Neural cell (in vitro differentiated cells): ENCODE data around the gene AMIGO3. TPM values are rescaled to one million over a fixed set of nuclear protein-coding genes. Genes with fewer than 3 reads are reported as not detected.
A peak's percentile ranks its signal among the peaks of the same experiment; 100 is the strongest.

Source experiments
- H2AFZ ChIP-seq: fragments of 200-600, 300-800 bp; sonication (generic), shearing (Covaris generic); 2 replicates; pipeline ENCODE4 v1.6.0; 2014; ENCODE audit warnings: low read depth, mild to moderate bottlenecking, antibody characterized with exemption, low read length, moderate library complexity
- H3F3A ChIP-seq: fragments of 200-600 bp; shearing (Covaris generic); 2 replicates; pipeline ENCODE4 v1.6.1; 2016; ENCODE audit warnings: mild to moderate bottlenecking, moderate library complexity, mixed read lengths, antibody characterized with exemption, low read length; ENCODE audit not compliant: insufficient read depth, poor library complexity, severe bottlenecking
- H3K27ac ChIP-seq: fragments of 200-600, 300-800 bp; sonication (generic), shearing (Covaris generic); 2 replicates; pipeline ENCODE4 v1.5.1; 2014; ENCODE audit warnings: mild to moderate bottlenecking, low read length, moderate library complexity
- H3K27me3 ChIP-seq: fragments of 300-800, 200-600 bp; sonication (generic), shearing (Covaris generic); 2 replicates; pipeline ENCODE4 v1.6.0; 2014; ENCODE audit warnings: mild to moderate bottlenecking, low read depth, low read length, moderate library complexity; ENCODE audit not compliant: insufficient read depth
- H3K36me3 ChIP-seq: fragments of 300-800, 200-600 bp; sonication (generic), shearing (Covaris generic); 2 replicates; pipeline ENCODE4 v1.5.1; 2014; ENCODE audit warnings: mild to moderate bottlenecking, antibody characterized with exemption, low read length, moderate library complexity; ENCODE audit not compliant: insufficient read depth
- H3K4me2 ChIP-seq: fragments of 300-800, 200-600 bp; sonication (generic), shearing (Covaris generic); 2 replicates; pipeline ENCODE4 v1.6.0; 2014; ENCODE audit warnings: mild to moderate bottlenecking, low read length
- H3K4me3 ChIP-seq: fragments of 300-800, 200-600 bp; sonication (generic), shearing (Covaris generic); 2 replicates; pipeline ENCODE4 v1.5.1; 2014; ENCODE audit warnings: mild to moderate bottlenecking, low read length, moderate library complexity
- H3K79me2 ChIP-seq: fragments of 200-600 bp; shearing (Covaris generic); replicated peaks from 2 replicates; pipeline ENCODE4 v1.6.0; 2014; ENCODE audit warnings: mild to moderate bottlenecking, low read length, moderate library complexity; ENCODE audit not compliant: insufficient read depth
- H3K9ac ChIP-seq: fragments of 300-800, 200-600 bp; sonication (generic), shearing (Covaris generic); 2 replicates; pipeline ENCODE4 v1.6.1; 2016; ENCODE audit warnings: mild to moderate bottlenecking, low read length, mixed read lengths
- H3K9me2 ChIP-seq: fragments of 200-600 bp; shearing (Covaris generic); 2 replicates; pipeline ENCODE4 v1.6.1; 2016; ENCODE audit warnings: mild to moderate bottlenecking, low read length, mixed read lengths; ENCODE audit not compliant: insufficient read depth
- H3K9me3 ChIP-seq: fragments of 200-600, 300-800 bp; sonication (generic), shearing (Covaris generic); 2 replicates; pipeline ENCODE4 v1.6.1; 2016; ENCODE audit warnings: mild to moderate bottlenecking, mixed run types, low read length, moderate library complexity, mixed read lengths
- H4K20me1 ChIP-seq: fragments of 200-600 bp; shearing (Covaris generic); 2 replicates; pipeline ENCODE4 v1.6.1; 2016; ENCODE audit warnings: mild to moderate bottlenecking, mixed run types; ENCODE audit not compliant: insufficient read depth
- EP300 ChIP-seq: fragments of 450-650 bp; conservative IDR thresholded peaks from 2 replicates; pipeline ENCODE4 v1.6.1; 2014; ENCODE audit warnings: antibody characterized with exemption, mild to moderate bottlenecking, moderate library complexity; ENCODE audit not compliant: poor library complexity, severe bottlenecking
- EZH2 ChIP-seq: fragments of 200-600, 300-800 bp; shearing (Covaris generic), sonication (generic); IDR thresholded peaks from 2 replicates; pipeline ENCODE4 v1.6.1; 2014; ENCODE audit warnings: antibody characterized with exemption, low read length, borderline replicate concordance, mild to moderate bottlenecking; ENCODE audit not compliant: insufficient read depth, poor library complexity, severe bottlenecking
- MXI1 ChIP-seq: fragments of 450-650 bp; conservative IDR thresholded peaks from 2 replicates; pipeline ENCODE4 v1.6.1; 2014; ENCODE audit warnings: antibody characterized with exemption, mild to moderate bottlenecking; ENCODE audit not compliant: poor library complexity, severe bottlenecking
- POLR2AphosphoS5 ChIP-seq: IDR thresholded peaks from 2 replicates; pipeline ENCODE4 v1.6.1; 2012
- RAD21 ChIP-seq: fragments of 450-650 bp; conservative IDR thresholded peaks from 2 replicates; pipeline ENCODE4 v1.6.1; 2014; ENCODE audit warnings: antibody characterized with exemption, mild to moderate bottlenecking, moderate library complexity
- SMC3 ChIP-seq: fragments of 450-650 bp; conservative IDR thresholded peaks from 2 replicates; pipeline ENCODE4 v1.6.1; 2014; ENCODE audit warnings: antibody characterized with exemption, mild to moderate bottlenecking, moderate library complexity; ENCODE audit not compliant: poor library complexity
- TAF1 ChIP-seq: IDR thresholded peaks from 2 replicates; pipeline ENCODE4 v1.6.1; 2012; ENCODE audit warnings: low read depth
- polyA plus RNA-seq: library from polyadenylated mRNA; depleted of rRNA; stranded (reverse); fragments of >200 nt; gene quantifications from 2 replicates; pipeline ENCODE4 v1.2.3, GENCODE V29; 2014
- TF ChIP-seq, protein P1 (sequence below): IDR thresholded peaks from 2 replicates; pipeline ENCODE4 v1.6.1; 2012; ENCODE audit warnings: borderline replicate concordance
- TF ChIP-seq, protein P2 (sequence below): fragments of 450-650 bp; IDR thresholded peaks from 2 replicates; pipeline ENCODE4 v1.5.1; 2014; ENCODE audit warnings: antibody characterized with exemption, mild to moderate bottlenecking, moderate library complexity; ENCODE audit not compliant: poor library complexity, severe bottlenecking

The AMIGO3 gene
- polyA plus RNA-seq, 1 donor from 2014 or later: 4.0 TPM

DNA sequence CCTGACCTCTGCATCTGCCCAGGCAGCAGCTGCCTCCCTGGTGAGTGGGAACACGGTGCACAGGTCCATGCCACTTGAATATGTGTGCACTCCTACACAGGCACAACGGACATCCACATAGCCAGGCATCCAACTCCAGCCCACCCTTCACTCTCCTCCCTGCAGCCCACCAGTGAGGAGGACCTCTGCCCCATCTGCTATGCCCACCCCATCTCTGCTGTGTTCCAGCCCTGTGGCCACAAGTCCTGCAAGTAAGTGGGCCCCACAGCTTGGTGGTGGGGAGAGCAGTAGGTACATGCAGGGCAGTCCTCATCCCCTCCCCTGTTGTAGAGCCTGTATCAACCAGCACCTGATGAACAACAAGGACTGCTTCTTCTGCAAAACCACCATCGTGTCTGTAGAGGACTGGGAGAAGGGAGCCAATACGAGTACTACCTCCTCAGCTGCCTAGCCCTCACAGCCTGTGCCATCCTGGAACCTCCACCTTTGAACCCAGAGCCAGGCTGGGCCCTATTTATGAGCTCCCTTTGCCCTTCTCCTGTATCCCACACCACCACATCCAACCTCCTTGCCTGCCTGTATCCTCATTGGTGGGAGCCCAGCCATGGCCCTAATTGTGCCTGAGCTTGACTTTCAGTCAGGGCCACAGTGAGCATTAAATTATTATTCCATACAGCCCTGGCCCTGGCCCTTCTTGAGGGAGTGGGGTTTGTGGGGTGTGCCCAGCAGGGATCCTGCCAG, 1.5 kb upstream of the AMIGO3 start:
- H3K27me3 ChIP-seq: no peaks in the 10 kb centered on the region
- peaks cover 3% of the 10 kb centered on the region for H3K36me3 ChIP-seq

DNA sequence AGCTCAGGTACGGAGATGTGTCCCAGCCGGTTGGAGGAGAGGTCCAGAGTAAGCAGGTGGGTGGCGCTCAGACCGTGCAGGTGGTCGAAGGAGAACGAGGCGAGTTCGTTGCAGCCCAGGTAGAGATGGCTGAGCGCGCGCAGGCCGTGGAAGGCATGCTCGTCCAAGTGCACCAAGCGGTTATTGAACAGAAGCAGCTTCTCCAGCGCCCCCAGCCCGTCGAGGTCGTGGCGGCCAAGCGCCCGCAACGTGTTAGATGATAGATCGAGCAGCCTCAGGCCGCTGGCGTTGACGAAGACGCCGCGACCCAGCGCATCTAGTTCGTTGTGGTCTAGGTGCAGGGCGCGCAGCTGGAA, 648 bp downstream of the AMIGO3 start:
- peak overlapping the region; percentile 72 for H3K4me3 ChIP-seq
- H3K27ac ChIP-seq: peak overlapping the region; percentile 28
- H3K27me3 ChIP-seq: no peaks in the 10 kb centered on the region
- peak overlapping the region; percentile 30 for H3K9ac ChIP-seq
- no peaks in the 10 kb centered on the region for H3K9me2 ChIP-seq
- H3K79me2 ChIP-seq: no peaks in the 10 kb centered on the region
- H4K20me1 ChIP-seq: no peaks in the 10 kb centered on the region
- no peaks in the 10 kb centered on the region for H3K9me3 ChIP-seq
- H3K4me2 ChIP-seq: peak overlapping the region; percentile 41
- H2AFZ ChIP-seq: no peak overlapping the region
- peaks cover 3% of the 10 kb centered on the region for H3K36me3 ChIP-seq
- no peaks in the 10 kb centered on the region for H3F3A ChIP-seq
- TF ChIP-seq MXI1 (no peak), POLR2AphosphoS5 (no peak), EZH2 (no peak), SMC3 (no peak), TAF1 (no peak), RAD21 (no peak), EP300 (no peak)
- TF ChIP-seq, protein P1, sequence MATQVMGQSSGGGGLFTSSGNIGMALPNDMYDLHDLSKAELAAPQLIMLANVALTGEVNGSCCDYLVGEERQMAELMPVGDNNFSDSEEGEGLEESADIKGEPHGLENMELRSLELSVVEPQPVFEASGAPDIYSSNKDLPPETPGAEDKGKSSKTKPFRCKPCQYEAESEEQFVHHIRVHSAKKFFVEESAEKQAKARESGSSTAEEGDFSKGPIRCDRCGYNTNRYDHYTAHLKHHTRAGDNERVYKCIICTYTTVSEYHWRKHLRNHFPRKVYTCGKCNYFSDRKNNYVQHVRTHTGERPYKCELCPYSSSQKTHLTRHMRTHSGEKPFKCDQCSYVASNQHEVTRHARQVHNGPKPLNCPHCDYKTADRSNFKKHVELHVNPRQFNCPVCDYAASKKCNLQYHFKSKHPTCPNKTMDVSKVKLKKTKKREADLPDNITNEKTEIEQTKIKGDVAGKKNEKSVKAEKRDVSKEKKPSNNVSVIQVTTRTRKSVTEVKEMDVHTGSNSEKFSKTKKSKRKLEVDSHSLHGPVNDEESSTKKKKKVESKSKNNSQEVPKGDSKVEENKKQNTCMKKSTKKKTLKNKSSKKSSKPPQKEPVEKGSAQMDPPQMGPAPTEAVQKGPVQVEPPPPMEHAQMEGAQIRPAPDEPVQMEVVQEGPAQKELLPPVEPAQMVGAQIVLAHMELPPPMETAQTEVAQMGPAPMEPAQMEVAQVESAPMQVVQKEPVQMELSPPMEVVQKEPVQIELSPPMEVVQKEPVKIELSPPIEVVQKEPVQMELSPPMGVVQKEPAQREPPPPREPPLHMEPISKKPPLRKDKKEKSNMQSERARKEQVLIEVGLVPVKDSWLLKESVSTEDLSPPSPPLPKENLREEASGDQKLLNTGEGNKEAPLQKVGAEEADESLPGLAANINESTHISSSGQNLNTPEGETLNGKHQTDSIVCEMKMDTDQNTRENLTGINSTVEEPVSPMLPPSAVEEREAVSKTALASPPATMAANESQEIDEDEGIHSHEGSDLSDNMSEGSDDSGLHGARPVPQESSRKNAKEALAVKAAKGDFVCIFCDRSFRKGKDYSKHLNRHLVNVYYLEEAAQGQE: no peak
- TF ChIP-seq, protein P2, sequence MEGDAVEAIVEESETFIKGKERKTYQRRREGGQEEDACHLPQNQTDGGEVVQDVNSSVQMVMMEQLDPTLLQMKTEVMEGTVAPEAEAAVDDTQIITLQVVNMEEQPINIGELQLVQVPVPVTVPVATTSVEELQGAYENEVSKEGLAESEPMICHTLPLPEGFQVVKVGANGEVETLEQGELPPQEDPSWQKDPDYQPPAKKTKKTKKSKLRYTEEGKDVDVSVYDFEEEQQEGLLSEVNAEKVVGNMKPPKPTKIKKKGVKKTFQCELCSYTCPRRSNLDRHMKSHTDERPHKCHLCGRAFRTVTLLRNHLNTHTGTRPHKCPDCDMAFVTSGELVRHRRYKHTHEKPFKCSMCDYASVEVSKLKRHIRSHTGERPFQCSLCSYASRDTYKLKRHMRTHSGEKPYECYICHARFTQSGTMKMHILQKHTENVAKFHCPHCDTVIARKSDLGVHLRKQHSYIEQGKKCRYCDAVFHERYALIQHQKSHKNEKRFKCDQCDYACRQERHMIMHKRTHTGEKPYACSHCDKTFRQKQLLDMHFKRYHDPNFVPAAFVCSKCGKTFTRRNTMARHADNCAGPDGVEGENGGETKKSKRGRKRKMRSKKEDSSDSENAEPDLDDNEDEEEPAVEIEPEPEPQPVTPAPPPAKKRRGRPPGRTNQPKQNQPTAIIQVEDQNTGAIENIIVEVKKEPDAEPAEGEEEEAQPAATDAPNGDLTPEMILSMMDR: no peak

More for the DNA sequence above, 1.5 kb upstream of the AMIGO3 start:
- Histone ChIP-seq H3K9ac (no peak overlapping the region), H3K9me2 (no peaks in the 10 kb centered on the region), H3K4me3 (no peak overlapping the region), H3K79me2 (no peaks in the 10 kb centered on the region), H2AFZ (no peak overlapping the region), H3F3A (no peaks in the 10 kb centered on the region), H3K27ac (no peak overlapping the region), H3K4me2 (no peak overlapping the region), H3K9me3 (no peaks in the 10 kb centered on the region), H4K20me1 (no peaks in the 10 kb centered on the region)
- TF ChIP-seq EP300 (no peak), POLR2AphosphoS5 (peak; percentile 6)
